ENCODE measurements around the gene PBX3. TPM values are rescaled to one million over a fixed set of nuclear protein-coding genes. Genes with fewer than 3 reads are reported as not detected.

The PBX3 gene
- total RNA-seq, 1 donor from 2014 or later: 11.0 TPM

GRCh38 chr9:125904155-125904851 lies 157.1 kb downstream of the PBX3 start:
- no peak for DNase-seq (ENCODE audit: low read depth)
- no peak overlapping the region for H3K4me3 ChIP-seq (ENCODE audit: low read depth, low read length)
- no peak for TF ChIP-seq CTCF (conservative IDR thresholded peaks at IDR 0.05; ENCODE audit: low read depth, low read length)

GRCh38 chr9:125906144-125906543 lies 159.0 kb downstream of the PBX3 start:
- no peak for DNase-seq (ENCODE audit: low read depth)

GRCh38 chr9:125906893-125907292 lies 159.7 kb downstream of the PBX3 start:
- no peak overlapping the region for H3K4me3 ChIP-seq (ENCODE audit: low read depth, low read length)
- no peak for TF ChIP-seq CTCF (conservative IDR thresholded peaks at IDR 0.05; ENCODE audit: low read depth, low read length)
- no peak for DNase-seq (ENCODE audit: low read depth)

More at GRCh38 chr9:125906144-125906543, 159.0 kb downstream of the PBX3 start:
- no peak for TF ChIP-seq CTCF (conservative IDR thresholded peaks at IDR 0.05; ENCODE audit: low read depth, low read length)
- H3K4me3 ChIP-seq (ENCODE audit: low read depth, low read length): no peak overlapping the region

GRCh38 chr9:125908136-125908535 lies 161.0 kb downstream of the PBX3 start:
- H3K4me3 ChIP-seq (ENCODE audit: low read depth, low read length): no peak overlapping the region
- DNase-seq (ENCODE audit: low read depth): no peak
- no peak for TF ChIP-seq CTCF (conservative IDR thresholded peaks at IDR 0.05; ENCODE audit: low read depth, low read length)

GRCh38 chr9:125908966-125909365 lies 161.8 kb downstream of the PBX3 start:
- H3K4me3 ChIP-seq (ENCODE audit: low read depth, low read length): no peak overlapping the region
- no peak for DNase-seq (ENCODE audit: low read depth)
- no peak for TF ChIP-seq CTCF (conservative IDR thresholded peaks at IDR 0.05; ENCODE audit: low read depth, low read length)

GRCh38 chr9:125909459-125909858 lies 162.3 kb downstream of the PBX3 start:
- no peak for TF ChIP-seq CTCF (conservative IDR thresholded peaks at IDR 0.05; ENCODE audit: low read depth, low read length)
- no peak overlapping the region for H3K4me3 ChIP-seq (ENCODE audit: low read depth, low read length)

GRCh38 chr9:125910286-125910685 lies 163.1 kb downstream of the PBX3 start:
- H3K4me3 ChIP-seq (ENCODE audit: low read depth, low read length): no peak overlapping the region
- no peak for TF ChIP-seq CTCF (conservative IDR thresholded peaks at IDR 0.05; ENCODE audit: low read depth, low read length)
- no peak for DNase-seq (ENCODE audit: low read depth)

More at GRCh38 chr9:125909459-125909858, 162.3 kb downstream of the PBX3 start:
- DNase-seq (ENCODE audit: low read depth): no peak

Data from epithelial cell of proximal tubule (primary cell).